Measurements from ENCODE around the gene NMUR1.
A peak's percentile ranks its signal among the peaks of the same experiment; 100 is the strongest.

DNA sequence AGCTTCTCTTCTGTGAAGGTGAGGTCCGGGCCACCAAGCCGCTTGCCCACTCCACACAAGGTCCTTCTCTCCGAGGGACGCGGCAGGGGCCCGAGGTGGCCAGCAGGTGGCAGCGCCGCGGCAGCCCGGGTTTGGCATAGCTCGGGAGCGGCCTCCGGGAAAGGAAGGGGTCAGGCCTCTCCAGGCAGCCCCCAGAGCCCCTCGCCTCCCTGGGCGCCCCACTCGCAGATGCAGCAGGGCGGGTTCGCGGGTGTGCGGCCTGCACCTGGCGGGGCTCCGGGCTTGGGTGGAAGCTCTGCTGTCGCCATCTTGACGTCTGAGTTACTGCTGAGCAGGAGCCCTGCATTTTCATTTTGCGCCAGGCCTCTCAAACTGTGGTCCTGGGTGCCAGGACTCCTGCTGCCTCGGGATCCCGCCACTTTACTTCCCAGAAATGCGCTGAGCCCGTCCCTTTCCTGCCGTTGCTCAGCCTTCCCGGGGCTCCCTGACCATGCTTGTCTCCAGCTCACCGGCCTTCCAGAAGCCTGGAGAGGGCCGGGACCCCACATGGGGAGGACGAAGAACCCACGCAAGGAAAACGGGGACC lies 47.3 kb downstream of the NMUR1 start:
- TF ChIP-seq POLR2A (IDR thresholded peaks at IDR 0.05) (peak in 1 of 2 donors; percentile 20), POLR2AphosphoS5 (IDR thresholded peaks at IDR 0.05) (no peak)
- TF ChIP-seq, protein P1, sequence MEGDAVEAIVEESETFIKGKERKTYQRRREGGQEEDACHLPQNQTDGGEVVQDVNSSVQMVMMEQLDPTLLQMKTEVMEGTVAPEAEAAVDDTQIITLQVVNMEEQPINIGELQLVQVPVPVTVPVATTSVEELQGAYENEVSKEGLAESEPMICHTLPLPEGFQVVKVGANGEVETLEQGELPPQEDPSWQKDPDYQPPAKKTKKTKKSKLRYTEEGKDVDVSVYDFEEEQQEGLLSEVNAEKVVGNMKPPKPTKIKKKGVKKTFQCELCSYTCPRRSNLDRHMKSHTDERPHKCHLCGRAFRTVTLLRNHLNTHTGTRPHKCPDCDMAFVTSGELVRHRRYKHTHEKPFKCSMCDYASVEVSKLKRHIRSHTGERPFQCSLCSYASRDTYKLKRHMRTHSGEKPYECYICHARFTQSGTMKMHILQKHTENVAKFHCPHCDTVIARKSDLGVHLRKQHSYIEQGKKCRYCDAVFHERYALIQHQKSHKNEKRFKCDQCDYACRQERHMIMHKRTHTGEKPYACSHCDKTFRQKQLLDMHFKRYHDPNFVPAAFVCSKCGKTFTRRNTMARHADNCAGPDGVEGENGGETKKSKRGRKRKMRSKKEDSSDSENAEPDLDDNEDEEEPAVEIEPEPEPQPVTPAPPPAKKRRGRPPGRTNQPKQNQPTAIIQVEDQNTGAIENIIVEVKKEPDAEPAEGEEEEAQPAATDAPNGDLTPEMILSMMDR (IDR thresholded peaks at IDR 0.05) = peak; percentile 57 to 94
